GM12873 (cell line): ENCODE results near the gene METAP1D.

Experiments used
- TF ChIP-seq, protein P1 (sequence below): IDR thresholded peaks from 2 replicates; pipeline ENCODE4 v1.5.1; 2012; ENCODE audit warnings: low read depth, mild to moderate bottlenecking, moderate library complexity, low read length, control low read depth; ENCODE audit not compliant: insufficient read depth; ENCODE audit errors: missing control alignments

Gene METAP1D

DNA sequence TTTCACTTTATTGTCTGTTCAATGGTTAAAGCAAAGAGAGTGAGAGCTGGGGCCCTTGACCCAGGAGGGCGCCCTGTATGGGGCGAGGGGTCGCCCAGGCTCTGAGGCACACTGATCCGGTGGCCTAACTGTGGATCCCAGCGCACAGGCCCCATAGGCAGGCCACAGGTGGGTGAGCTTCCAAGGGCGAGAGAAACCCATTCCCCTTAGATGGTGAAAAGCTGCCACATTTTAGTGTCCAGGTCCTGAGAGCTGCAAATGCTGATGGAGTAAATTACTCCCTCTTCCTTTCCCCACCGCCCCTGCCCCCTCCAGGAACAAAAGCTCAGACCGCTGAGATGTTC, 108.8 kb downstream of the METAP1D start:
- TF ChIP-seq, protein P1, sequence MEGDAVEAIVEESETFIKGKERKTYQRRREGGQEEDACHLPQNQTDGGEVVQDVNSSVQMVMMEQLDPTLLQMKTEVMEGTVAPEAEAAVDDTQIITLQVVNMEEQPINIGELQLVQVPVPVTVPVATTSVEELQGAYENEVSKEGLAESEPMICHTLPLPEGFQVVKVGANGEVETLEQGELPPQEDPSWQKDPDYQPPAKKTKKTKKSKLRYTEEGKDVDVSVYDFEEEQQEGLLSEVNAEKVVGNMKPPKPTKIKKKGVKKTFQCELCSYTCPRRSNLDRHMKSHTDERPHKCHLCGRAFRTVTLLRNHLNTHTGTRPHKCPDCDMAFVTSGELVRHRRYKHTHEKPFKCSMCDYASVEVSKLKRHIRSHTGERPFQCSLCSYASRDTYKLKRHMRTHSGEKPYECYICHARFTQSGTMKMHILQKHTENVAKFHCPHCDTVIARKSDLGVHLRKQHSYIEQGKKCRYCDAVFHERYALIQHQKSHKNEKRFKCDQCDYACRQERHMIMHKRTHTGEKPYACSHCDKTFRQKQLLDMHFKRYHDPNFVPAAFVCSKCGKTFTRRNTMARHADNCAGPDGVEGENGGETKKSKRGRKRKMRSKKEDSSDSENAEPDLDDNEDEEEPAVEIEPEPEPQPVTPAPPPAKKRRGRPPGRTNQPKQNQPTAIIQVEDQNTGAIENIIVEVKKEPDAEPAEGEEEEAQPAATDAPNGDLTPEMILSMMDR: no peak

DNA sequence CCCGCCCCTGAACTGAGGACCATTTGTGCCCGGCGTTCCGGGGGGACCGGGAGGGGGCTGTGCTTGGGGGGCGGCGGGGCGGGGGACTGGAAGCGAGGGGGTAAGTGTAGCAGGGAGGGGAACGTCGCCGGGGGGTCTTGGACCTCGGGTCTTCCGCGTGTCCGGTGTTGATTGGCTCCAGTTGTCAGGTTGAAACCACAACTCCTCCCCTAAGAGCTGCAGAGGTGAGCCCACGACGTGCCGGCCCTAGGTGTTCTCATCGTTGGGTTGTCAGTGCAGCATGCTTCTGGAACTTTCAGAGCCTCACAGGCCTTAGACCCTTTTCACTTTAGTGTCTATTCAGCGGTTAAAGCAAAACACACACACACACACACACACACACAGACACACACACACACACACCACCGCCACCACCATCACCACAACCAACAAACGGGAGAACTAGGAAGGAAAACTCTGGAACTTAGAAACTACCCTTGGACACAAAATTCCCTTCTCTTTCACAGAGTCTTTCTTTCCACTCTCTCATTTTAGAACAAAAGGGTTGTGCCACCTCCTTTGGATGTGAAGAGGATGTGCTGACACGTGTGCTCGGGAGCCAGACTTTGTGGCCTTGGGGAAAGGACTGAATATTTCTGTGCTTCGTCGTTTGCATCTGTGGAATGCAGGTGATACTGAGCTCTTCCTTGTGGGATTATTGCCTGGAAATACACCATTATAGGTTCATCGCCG, 109.7 kb downstream of the METAP1D start:
- TF ChIP-seq, protein P1: no peak

DNA sequence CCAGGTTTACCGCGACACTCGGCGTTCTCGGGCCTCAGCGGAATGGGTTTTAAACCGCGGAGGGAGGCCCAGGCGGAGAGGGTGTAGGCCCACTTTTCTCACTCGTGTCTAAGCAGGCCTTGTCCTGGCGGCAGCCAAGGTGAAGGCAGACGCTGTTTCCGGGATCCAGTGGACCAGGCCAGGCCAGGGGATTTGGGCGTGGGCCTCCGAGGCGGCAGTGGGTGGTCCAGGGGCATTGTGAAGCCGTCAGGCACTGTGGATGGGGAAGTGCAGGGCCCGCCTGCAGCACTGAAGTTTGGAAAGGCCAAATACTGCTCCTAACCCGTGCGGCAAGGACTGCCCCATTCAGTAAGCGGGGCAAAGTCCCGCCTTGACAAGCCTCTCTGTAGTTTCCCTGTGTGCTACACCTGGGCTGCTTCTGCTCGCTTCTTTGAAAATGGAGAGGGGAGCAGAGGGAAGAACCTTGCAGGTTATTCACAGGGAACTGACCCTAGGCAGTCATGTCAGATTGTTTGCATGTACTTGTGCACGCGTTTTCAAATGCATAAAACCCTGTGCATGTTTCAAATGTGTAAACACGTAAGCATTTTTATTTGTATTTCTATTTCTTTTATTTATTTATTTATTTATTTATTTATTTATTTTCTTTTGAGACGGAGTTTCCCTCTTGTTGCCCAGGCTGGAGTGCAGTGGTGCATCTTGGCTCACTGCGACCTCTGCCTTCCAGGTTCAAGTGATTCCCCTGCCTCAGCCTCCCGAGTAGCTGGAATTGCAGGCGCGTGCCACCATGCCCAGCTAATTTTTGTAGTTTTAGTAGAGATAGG, 110.4 kb downstream of the METAP1D start:
- TF ChIP-seq, protein P1: no peak

DNA sequence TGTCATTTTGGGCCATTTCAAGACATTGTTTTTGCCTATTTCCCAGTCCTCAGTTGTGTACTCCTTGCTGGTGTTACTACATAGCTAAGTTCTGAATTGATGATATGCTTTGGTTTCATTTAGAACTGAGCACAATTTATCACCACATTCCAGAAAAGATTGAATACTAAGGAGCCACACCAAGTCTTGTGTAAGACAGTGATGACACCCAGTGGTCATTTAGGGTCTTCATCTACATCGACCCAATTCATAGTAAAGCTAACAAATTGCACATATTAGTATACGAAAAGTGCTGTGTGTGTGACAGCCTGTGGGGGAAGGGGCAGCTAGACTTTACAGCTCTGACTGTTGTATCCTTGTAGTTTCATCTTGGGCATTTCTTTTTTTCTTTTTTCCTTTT, 113.9 kb downstream of the METAP1D start:
- TF ChIP-seq, protein P1: peak; percentile 43

DNA sequence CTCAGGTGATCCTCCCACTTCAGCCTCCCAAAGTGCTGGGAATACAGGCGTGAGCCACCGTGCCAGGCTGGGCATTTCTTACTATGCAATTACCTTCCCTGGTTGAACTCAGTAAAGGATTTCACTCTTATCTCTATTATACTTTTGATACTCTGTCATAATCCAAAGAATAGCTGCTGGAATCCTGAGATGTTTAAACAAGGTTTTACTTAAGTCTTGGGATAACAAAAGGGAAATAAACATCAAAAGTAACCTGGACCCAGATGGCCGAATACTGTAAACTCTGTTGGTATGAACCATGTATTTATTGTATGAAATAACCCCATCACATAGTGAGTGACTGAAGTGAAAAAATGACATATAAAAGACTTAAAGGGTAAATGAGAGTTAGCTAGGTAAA, 114.8 kb downstream of the METAP1D start:
- TF ChIP-seq, protein P1: no peak

DNA sequence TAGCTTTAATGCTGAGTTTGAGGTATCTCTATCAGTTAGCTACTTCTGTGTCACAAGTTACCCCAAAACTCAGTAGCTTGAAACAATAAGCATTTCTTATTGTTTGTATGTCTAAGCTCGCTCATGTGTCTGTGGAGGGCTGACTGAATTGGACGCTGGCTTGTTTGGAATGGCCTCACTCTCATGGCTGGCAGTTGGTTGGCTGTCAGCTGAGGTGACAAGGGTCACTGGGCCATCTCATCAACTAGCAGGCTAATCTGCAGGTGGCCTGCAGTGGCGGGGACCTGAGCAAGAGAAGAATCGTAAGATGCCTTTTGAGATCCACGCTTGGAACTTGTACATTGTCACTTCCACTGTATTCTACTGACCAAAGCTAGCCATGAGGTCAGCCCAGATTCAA, 116.4 kb downstream of the METAP1D start:
- TF ChIP-seq, protein P1: no peak

DNA sequence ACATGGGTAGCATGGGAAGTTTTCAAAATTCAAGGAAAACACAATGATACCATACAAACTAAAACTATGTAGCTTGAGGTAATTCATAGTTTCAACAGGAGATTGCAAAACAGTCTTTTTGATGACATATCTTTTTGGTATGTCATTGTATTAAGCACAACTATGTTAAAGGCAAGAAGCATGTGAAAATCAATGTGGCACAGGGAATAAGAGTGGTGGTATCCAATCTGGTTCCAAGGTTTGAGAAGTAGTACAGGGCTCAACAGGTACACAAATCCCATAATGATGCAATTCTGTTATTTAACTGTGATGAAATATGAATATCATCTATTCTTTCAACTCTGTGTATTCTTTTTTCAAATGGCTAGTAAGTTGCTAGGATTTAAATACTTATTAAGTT, 119.3 kb downstream of the METAP1D start:
- TF ChIP-seq, protein P1: no peak
